Prostate gland (tissue), 2 donors: ENCODE measurements around the gene SFXN3. TPM values are rescaled to one million over a fixed set of nuclear protein-coding genes. Genes with fewer than 3 reads are reported as not detected.

Source experiments
- DNase-seq: peaks from one replicate; pipeline ENCODE4 v3.0.0-alpha.2; 2019; ENCODE audit warnings: low spot score
- H3K27ac ChIP-seq, 2 donors: fragments of 200-600 bp; sonication (generic); 2 replicates each; pipeline ENCODE4 v1.5.1; 2017 to 2019
- H3K27me3 ChIP-seq: fragments of 200-600 bp; sonication (generic); replicated peaks from 2 replicates; pipeline ENCODE4 v1.5.1; 2019; ENCODE audit not compliant: insufficient read depth
- H3K36me3 ChIP-seq, 2 donors: fragments of 200-600 bp; sonication (generic); 1 replicate in 1 of 2; 2 replicates in 1 of 2; pipeline versions ENCODE4 v1.5.1 to v1.8.1; 2017 to 2019
- H3K4me1 ChIP-seq: fragments of 200-600 bp; sonication (generic); replicated peaks from 2 replicates; pipeline ENCODE4 v1.5.1; 2019
- H3K4me3 ChIP-seq, 2 donors: fragments of 200-600 bp; sonication (generic); 2 replicates each; pipeline ENCODE4 v1.5.1; 2017 to 2019
- H3K9me3 ChIP-seq: fragments of 200-600 bp; sonication (generic); 2 replicates; pipeline ENCODE4 v1.5.1; 2017
- CTCF ChIP-seq, 4 experiments: fragments of 200-600 bp in 2 of 4; fragments of 450-650 bp in 2 of 4; sonication (generic) in 2 of 4; IDR thresholded peaks; 1 replicate in 3 of 4; 2 replicates in 1 of 4; pipeline ENCODE4 v1.5.1; 2016 to 2019; ENCODE audit warnings: antibody characterized with exemption in 4 of 4, mild to moderate bottlenecking in 2 of 4, moderate library complexity in 2 of 4
- POLR2A ChIP-seq: fragments of 450-650 bp; IDR thresholded peaks from one replicate; pipeline ENCODE4 v1.6.1; 2016; ENCODE audit warnings: antibody characterized with exemption, mild to moderate bottlenecking
- POLR2AphosphoS5 ChIP-seq: sonication (generic); formaldehyde crosslinking; IDR thresholded peaks from one replicate; pipeline ENCODE4 v1.6.1; 2017; ENCODE audit warnings: antibody characterized with exemption
- WGBS: methylation state at CpG from one replicate; pipeline ENCODE4 v1.1.5; 2018; 5-methylcytosine and 5-hydroxymethylcytosine counted together
- intact Hi-C: fragments of 100-400 bp; cut with DNase I; formaldehyde crosslinking; loops from one replicate; pipeline ENCODE4 v1.14.2; 2022
- total RNA-seq, 2 donors: library from RNA; depleted of rRNA; stranded (reverse); fragments of >200 nt; gene quantifications; one replicate each; pipeline ENCODE4 v1.1.0, GENCODE V29; 2016

Gene SFXN3
- total RNA-seq, 2 donors from 2014 or later = 20.7 to 65.4 TPM

GRCh38 chr10:101003639-101004206 lies 27.3 kb upstream of the SFXN3 start:
- peaks cover 14% of the 10 kb centered on the region for H3K4me1 ChIP-seq
- no peaks in the 10 kb centered on the region for H3K27me3 ChIP-seq
- H3K36me3 ChIP-seq = peaks cover 3 to 15% of the 10 kb centered on the region in 2 donors
- 91% methylated on average over 18 of the region's 18 CpGs for WGBS
- TF ChIP-seq POLR2A = no peak
- TF ChIP-seq POLR2AphosphoS5 = no peak
- no peak for TF ChIP-seq CTCF (IDR thresholded peaks at IDR 0.05)
- no peak overlapping the region for H3K27ac ChIP-seq
- H3K4me3 ChIP-seq = no peak overlapping the region
- intact Hi-C loops = no loop called here
- no peak for DNase-seq
- no peaks in the 10 kb centered on the region for H3K9me3 ChIP-seq

- intact Hi-C loops = no loop called here
- Histone ChIP-seq H3K27ac (no peak overlapping the region), H3K36me3 (peaks cover 3 to 15% of the 10 kb centered on the region in 2 donors), H3K4me3 (no peak overlapping the region), H3K27me3 (no peaks in the 10 kb centered on the region), H3K4me1 (peaks cover 14% of the 10 kb centered on the region), H3K9me3 (no peaks in the 10 kb centered on the region)
- TF ChIP-seq CTCF (IDR thresholded peaks at IDR 0.05) (no peak), POLR2AphosphoS5 (no peak), POLR2A (no peak)
- DNase-seq = no peak
- WGBS = 87% methylated on average over 23 of the region's 23 CpGs
Observed at GRCh38 chr10:101005361-101005760, 25.7 kb upstream of the SFXN3 start.

GRCh38 chr10:101005869-101006567 lies 25.0 kb upstream of the SFXN3 start:
- DNase-seq = no peak
- H3K4me1 ChIP-seq = peaks cover 12% of the 10 kb centered on the region
- H3K36me3 ChIP-seq = peaks cover 3 to 15% of the 10 kb centered on the region in 2 donors
- no peak overlapping the region for H3K27ac ChIP-seq
- no peaks in the 10 kb centered on the region for H3K9me3 ChIP-seq
- no peak for TF ChIP-seq POLR2AphosphoS5
- H3K27me3 ChIP-seq = no peaks in the 10 kb centered on the region
- intact Hi-C loops = no loop called here
- no peak overlapping the region for H3K4me3 ChIP-seq
- 89% methylated on average over 4 of the region's 4 CpGs for WGBS

GRCh38 chr10:101006593-101007098 lies 24.4 kb upstream of the SFXN3 start:
- no peak for DNase-seq
- H3K36me3 ChIP-seq = peaks cover 3 to 15% of the 10 kb centered on the region in 2 donors
- H3K4me1 ChIP-seq = peaks cover 7% of the 10 kb centered on the region
- peak overlapping the region in 1 of 2 donors; percentile 27 for H3K27ac ChIP-seq
- TF ChIP-seq CTCF (IDR thresholded peaks at IDR 0.05) (no peak), POLR2A (no peak), POLR2AphosphoS5 (no peak)
- H3K9me3 ChIP-seq = no peaks in the 10 kb centered on the region
- 78% methylated on average over 33 of the region's 33 CpGs for WGBS
- no peaks in the 10 kb centered on the region for H3K27me3 ChIP-seq
- no peak overlapping the region for H3K4me3 ChIP-seq
- intact Hi-C loops = no loop called here

GRCh38 chr10:101007099-101007711 lies 23.8 kb upstream of the SFXN3 start:
- Histone ChIP-seq H3K9me3 (no peaks in the 10 kb centered on the region), H3K27me3 (no peaks in the 10 kb centered on the region), H3K4me1 (peaks cover 1% of the 10 kb centered on the region), H3K4me3 (no peak overlapping the region), H3K36me3 (peaks cover 3 to 15% of the 10 kb centered on the region in 2 donors), H3K27ac (peak overlapping the region in 1 of 2 donors; percentile 27)
- WGBS = 43% methylated on average over 11 of the region's 11 CpGs
- no peak for TF ChIP-seq POLR2A
- TF ChIP-seq CTCF (IDR thresholded peaks at IDR 0.05) = no peak
- no peak for TF ChIP-seq POLR2AphosphoS5
- DNase-seq = no peak
- intact Hi-C loops = no loop called here
